Retinal pigment epithelial cell (primary cell): Measurements from ENCODE around the gene CHPT1.

Experiments
- DNase-seq: peaks from one replicate; pipeline ENCODE4 v3.0.0-alpha.2; 2010; ENCODE audit warnings: low read depth
- H3K4me3 ChIP-seq: 2 replicates; pipeline ENCODE4 v1.5.1; 2011; ENCODE audit warnings: mild to moderate bottlenecking, low read length, control low read depth, moderate library complexity
- TF ChIP-seq, protein P1 (sequence below): conservative IDR thresholded peaks from 2 replicates; pipeline ENCODE4 v1.5.1; 2011; ENCODE audit warnings: low read depth, low read length, control low read depth, inconsistent platforms

Gene CHPT1

DNA sequence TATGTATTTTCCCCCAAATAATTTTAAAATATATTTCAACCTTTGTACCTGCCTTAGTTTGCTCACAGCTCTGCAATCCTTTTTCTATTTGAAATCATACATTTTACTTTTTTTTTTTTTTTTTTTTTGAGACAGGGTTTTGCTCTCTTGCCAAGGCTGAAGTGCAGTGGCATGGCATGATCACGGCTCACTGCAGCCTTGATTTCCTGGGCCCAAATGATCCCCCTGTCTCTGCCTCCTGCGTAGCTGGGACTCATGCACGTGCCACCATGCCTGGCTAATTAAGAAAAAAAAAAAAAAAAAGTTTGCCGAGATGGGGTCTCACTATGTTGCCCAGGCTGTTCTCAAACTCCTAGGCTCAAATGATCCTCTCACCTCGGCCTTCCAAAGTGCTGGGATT, 43.1 kb downstream of the CHPT1 start:
- H3K4me3 ChIP-seq, result no peak overlapping the region
- TF ChIP-seq, protein P1, sequence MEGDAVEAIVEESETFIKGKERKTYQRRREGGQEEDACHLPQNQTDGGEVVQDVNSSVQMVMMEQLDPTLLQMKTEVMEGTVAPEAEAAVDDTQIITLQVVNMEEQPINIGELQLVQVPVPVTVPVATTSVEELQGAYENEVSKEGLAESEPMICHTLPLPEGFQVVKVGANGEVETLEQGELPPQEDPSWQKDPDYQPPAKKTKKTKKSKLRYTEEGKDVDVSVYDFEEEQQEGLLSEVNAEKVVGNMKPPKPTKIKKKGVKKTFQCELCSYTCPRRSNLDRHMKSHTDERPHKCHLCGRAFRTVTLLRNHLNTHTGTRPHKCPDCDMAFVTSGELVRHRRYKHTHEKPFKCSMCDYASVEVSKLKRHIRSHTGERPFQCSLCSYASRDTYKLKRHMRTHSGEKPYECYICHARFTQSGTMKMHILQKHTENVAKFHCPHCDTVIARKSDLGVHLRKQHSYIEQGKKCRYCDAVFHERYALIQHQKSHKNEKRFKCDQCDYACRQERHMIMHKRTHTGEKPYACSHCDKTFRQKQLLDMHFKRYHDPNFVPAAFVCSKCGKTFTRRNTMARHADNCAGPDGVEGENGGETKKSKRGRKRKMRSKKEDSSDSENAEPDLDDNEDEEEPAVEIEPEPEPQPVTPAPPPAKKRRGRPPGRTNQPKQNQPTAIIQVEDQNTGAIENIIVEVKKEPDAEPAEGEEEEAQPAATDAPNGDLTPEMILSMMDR, result no peak
- no peak for DNase-seq

DNA sequence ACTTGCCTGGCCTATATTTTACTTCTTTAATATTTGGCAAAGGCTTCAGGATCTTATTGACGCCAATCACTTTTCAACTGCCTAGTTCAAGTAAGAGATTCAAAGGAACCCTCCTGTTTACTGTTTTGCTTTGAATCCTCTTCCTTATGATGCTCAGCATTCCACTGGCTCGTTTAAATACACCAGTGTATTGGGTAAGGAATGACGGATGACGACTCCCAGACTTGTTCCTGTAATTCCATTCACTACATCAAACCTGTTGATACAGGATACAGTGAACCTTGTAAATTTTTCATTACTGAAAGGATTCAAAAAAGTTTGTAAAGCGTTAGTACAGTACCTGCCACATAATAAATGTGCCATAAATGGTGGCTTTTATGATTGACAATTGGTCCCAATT, 43.5 kb downstream of the CHPT1 start:
- TF ChIP-seq, protein P1, result no peak
- no peak overlapping the region for H3K4me3 ChIP-seq
- no peak for DNase-seq

- no peak overlapping the region for H3K4me3 ChIP-seq
- TF ChIP-seq, protein P1, result no peak
- DNase-seq, result no peak
Measured at GRCh38 chr12:101743242-101743641, 45.8 kb downstream of the CHPT1 start.

- no peak for DNase-seq
- no peak overlapping the region for H3K4me3 ChIP-seq
- TF ChIP-seq, protein P1, result no peak
Measured at GRCh38 chr12:101743724-101744472, 46.5 kb downstream of the CHPT1 start.

GRCh38 chr12:101745481-101745880, 48.0 kb downstream of the CHPT1 start:
- TF ChIP-seq, protein P1, result no peak
- no peak overlapping the region for H3K4me3 ChIP-seq
- DNase-seq, result no peak

- TF ChIP-seq, protein P1, result no peak
- no peak overlapping the region for H3K4me3 ChIP-seq
- DNase-seq, result no peak
Measured at GRCh38 chr12:101746196-101746595, 48.8 kb downstream of the CHPT1 start.

GRCh38 chr12:101746661-101747060, 49.2 kb downstream of the CHPT1 start:
- H3K4me3 ChIP-seq, result no peak overlapping the region
- TF ChIP-seq, protein P1, result no peak
- no peak for DNase-seq
